ENCODE results near the gene DCLK1.

Gene DCLK1

DNA sequence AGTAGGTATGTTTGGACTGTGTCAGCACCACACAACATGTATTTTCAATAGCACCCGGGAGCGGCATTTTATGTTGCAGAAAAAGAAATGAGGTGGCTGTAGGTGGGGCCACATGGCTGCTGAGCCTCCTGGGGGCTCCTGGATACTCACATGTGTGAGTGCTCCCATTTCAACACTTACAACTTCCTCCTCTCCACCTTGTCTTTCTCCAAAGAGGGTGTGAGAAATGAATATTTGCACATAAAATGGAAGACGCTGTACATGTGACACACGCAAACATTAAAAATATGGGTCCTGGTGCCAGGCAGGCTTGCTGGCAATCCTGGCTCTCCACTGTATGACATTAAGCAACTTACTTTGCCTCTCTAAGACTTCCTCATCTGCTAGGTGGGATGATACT lies 222.1 kb downstream of the DCLK1 start:
- no peak for DNase-seq (ENCODE audit: low read depth in 1 of 2, low spot score in 1 of 2)

DNA sequence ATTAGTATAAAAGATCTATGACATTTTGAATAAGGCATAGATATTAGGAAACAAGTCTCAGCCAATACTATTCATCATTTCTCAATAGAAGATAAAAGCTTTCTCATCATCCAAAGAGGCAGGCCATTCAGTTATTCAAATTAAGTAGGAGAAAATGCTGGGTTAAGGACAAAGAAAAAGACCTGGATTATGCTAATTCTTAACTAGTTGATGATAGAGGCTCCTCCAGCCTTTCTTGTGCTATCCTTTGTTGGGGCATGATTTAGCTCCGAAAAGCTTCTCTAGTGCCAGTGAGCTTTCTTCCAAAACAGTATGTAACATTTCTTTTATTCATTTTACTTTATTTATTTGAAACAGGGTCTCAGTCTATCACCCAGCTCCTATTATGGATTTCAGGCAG lies 223.0 kb downstream of the DCLK1 start:
- DNase-seq (ENCODE audit: low read depth in 1 of 2, low spot score in 1 of 2): no peak

DNA sequence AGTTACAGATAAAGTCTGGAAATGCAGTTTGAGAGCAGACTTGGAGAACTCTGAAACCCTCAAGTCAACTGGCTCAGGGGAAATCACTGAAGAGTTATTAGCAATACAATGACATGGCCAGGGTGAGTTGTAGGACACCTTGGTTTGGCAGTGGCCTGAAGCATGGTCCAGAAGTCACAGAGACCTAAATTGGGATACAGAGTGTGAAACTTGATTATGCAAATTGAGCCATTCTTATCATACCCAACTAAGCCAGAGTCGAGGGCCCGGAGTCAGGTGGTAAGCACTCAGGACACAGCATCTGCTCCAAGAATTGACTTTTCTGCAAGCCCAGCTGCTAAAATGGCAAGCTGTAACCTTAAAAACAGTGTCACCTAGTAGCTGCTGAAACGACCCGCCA lies 224.5 kb downstream of the DCLK1 start:
- no peak for DNase-seq (ENCODE audit: low read depth in 1 of 2, low spot score in 1 of 2)

DNA sequence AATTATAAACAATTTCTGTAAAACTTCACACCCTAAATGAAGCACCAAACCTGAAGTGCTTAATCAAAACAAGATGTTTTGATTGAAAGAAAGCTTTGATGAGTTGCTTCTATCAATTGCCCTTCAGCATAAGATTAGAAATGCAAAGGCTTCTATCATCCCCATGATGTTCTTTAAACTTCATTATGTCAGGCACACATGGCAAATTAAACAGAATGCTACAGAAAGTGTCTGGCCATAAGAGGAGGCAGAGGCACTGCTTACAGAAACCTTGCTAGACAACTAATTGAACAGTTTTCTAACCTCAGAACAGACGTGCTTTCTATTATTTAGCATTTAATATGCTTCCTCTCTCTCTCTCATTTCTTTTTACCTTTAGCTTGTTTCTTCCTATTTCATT lies 228.1 kb downstream of the DCLK1 start:
- no peak for DNase-seq (ENCODE audit: low read depth in 1 of 2, low spot score in 1 of 2)

DNA sequence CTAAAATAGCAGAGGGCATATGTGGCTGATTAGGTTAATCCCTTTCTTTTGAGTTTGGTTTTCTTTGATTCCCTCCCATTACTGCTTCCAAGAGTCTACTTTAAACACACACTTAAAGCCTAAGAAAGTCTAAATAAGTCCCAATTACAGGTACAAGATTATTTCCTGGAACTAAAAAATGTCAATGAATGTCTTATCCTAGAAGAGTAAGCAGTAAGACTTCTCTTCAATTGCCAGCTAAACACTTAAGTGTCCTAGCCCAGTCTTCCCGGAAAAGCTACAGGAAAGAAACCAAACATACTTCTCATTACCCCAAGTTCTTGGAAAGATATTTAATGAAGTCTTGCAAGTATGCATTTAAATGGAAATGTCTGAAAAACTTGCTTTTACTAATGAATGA lies 233.1 kb downstream of the DCLK1 start:
- no peak for DNase-seq (ENCODE audit: low read depth in 1 of 2, low spot score in 1 of 2)

DNA sequence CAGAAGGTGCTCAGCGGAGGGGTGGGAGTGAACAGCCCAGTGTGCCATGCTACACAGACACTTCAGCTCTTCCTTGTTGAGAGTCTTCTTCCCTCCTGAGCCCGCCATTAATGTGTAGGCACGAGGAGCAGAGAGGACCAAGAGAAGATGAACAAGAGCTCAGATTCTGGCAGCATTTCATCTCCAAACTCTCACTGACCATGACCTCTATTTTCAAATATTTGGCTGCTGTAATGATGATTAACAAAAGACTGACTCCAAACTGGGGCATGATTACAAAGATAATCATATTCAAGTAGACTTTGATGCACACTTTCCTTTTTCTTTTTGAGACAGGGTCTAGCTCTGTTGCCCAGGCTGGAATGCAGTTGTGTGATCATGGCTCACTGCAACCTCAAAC lies 236.5 kb downstream of the DCLK1 start:
- DNase-seq (ENCODE audit: low read depth in 1 of 2, low spot score in 1 of 2): no peak

DNA sequence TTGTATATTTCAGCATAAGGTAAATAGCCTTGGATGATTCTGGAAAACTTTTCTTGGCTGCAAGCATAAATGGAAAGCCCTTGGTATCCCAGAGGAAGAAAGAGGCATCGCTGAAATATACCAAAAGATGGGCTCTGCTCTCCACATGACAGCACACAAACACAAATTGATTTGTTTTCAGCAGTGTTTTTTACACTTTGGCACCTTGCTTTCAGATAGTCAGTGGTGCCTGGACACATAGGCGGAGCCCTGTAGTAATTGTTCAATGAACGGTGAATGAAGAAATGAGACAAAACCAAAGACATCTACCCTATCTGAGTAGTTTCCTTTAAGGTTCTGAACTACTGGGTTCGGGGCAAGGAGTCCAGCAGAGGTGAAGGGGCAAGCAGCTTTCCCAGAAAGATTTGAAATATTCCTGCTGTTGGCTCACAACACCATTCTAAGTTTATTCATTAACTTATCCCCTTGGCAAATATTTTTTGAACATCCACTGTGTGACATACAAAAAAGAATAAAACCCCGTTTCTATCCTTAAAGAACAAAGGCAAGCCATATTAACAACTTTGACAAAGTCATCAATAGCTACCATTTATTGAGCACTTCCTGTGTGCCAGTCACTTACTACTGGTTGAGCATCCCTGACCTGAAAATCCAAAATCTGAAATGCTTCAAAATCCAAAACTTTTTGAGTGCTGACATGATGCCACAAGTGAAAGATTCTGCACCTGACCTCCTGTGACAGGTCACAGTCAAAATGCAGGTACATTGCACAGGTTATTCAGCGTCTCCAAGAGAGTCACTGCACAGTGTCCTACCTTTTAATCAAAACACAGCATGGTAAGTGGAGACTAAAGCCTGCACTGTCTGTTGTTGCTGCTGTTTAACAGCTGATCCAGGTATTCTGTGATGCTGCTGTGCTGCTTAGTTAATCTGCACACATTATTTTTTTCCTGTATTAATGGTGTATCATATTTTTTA lies 238.1 kb downstream of the DCLK1 start:
- no peak for DNase-seq (ENCODE audit: low read depth in 1 of 2, low spot score in 1 of 2)

DNA sequence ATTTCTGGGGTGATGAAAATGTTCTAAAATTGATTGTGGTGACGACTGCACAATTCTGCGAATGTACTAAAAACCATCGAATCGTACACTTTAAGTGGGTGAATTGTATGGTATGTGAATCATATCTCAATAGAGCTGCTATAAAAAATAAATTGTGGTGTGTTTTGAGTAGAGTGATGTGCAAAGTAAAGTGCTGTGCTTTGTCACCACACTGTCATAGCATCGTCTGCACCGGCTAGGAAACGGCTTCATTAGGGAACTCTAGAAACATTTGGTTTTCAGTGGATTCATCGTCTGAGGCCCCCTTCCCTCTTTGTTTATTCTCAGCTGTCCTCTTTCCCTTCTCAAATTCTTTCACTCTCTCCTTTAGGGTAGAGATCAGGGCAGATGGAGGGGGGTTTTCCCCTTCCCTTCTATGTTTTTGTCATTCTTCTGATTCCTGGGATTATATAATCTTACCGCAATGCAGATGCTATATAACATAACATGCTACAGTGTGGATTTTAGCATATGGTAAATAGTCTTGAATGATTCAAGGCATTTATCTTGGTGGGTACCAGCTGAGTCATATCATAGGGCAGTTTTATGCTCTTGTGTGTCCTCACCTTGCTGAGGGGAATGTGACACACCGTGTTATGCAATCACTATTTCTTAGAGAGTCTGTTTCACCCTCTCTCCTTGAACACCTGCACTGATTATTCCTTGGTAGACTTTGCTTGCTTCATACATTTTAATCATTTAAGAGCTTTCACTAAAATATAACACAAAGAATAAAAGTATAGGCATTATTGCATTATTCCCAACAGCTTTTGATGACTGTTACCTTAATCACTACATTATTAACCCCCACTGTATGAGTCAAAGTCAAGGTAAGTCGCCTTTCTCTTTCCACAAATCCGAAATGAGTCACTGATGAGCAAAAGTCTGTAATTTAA lies 239.4 kb downstream of the DCLK1 start:
- DNase-seq (ENCODE audit: low read depth in 1 of 2, low spot score in 1 of 2): no peak

DNA sequence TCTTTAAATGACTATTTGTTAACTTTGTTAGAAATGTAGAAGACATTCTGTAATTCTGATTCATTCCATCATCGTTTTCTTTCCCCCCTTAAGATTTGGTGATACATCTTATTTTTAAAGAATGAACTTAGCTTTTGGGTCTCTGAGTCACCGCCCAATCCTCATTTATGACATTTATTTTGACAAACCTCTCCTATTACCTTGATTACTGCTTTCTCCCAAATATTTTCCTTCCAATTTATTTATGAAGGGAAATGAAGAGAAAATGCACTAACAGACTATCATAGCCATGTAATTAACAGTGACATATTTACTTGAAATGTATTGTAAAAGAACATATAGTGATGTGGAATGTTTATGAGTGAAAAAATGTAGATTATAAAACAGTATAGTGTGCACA lies 241.6 kb downstream of the DCLK1 start:
- no peak for DNase-seq (ENCODE audit: low read depth in 1 of 2, low spot score in 1 of 2)

DNA sequence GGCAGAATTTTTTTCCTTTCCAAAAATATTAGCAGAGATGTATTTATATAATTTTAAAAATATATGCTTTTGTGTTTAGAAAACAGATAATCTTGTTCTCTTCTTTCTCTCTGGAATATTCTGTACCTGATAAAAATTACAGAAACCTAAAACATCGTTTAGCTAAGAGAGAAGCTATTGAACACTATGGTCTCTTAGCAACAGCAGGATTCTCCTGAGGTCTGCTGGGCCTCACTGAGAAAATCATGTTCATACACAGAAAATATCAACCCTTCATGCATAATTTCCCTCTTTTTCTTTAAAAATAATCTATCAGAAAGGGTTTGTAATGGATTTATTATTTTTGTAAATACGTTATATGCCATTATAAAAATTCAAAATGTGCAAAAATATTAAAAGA lies 242.2 kb downstream of the DCLK1 start:
- DNase-seq (ENCODE audit: low read depth in 1 of 2, low spot score in 1 of 2): no peak

DNA sequence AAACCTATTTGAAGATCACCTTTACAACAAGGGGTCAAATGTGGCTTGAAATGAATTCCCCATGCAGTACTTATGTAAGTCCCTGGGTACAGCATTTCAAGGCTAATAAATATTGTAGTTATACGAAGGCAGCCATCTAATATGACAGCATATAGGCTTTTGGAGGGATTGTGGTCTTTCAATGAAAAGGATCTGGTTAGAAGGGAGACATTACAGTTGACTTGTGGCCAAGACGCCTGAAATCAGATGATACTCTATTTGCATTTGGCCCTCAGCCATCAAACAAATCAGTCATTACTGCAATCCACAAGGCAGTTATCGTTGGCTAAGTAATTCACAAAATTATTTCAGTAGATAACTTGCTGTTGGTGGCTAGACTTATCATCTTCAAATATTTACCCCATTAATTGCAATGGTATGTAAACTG lies 242.7 kb downstream of the DCLK1 start:
- DNase-seq (ENCODE audit: low read depth in 1 of 2, low spot score in 1 of 2): no peak

DNA sequence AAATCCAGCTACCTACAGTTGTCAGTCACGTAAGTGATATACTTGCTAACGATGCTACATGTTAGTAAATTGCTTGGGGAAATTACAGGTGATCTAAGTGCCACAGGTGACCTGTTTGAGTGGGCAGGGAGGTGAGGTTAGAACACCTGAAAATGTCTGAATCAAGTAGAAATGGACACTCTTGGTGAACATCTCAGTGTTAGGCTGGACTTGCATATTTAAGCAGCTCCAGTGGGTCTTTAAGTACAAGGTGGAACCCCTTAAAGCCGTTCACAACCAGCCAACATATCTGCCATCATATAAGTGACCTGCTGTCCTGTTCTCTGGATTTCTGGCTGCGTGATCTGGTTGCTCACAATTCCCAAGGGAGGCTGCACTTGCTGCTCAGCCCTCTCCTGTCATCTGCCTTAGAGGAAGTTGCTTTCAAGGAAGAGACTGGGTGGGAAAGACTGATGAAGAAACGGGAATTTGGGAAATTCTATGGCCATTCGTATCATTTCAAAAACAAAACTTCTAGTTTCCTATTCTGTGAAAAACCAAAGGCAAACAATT lies 244.0 kb downstream of the DCLK1 start:
- no peak for DNase-seq (ENCODE audit: low read depth in 1 of 2, low spot score in 1 of 2)

DNA sequence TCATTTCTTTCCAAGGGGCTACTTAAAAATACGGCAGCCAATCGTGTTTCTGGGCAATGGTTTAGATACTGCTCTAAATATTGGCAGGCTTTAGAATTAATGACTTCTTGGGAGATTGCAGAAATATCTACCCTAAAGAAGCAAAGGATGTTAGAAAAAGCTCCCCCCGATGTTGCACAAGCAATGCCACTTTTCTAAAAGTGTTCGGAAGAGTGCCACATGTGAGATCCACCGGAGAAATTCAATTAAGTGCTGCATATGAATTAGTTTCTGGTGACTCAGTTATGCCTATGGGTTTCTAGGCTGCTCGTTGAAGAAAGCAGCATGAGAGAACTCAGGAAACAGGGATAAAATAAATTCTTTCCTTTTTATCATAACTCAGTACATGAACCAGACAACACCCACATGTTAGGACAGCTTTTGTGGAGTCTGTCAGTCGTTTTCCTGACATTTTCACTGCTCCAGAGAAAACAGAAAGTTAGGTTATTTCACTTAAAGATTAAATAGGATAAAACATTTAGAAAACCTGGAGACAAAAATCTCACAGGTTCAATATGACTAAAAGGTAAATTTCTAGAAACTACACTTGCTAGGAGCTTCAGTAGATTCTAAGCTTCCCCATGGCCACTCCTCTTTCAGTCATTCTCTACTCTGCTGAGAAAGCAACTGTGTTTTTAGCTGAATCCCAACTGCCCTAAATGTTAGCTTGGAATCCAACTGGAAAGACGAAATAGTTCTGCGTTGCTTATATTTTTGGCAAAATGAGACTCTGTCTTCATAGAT lies 244.7 kb downstream of the DCLK1 start:
- no peak for DNase-seq (ENCODE audit: low read depth in 1 of 2, low spot score in 1 of 2)

DNA sequence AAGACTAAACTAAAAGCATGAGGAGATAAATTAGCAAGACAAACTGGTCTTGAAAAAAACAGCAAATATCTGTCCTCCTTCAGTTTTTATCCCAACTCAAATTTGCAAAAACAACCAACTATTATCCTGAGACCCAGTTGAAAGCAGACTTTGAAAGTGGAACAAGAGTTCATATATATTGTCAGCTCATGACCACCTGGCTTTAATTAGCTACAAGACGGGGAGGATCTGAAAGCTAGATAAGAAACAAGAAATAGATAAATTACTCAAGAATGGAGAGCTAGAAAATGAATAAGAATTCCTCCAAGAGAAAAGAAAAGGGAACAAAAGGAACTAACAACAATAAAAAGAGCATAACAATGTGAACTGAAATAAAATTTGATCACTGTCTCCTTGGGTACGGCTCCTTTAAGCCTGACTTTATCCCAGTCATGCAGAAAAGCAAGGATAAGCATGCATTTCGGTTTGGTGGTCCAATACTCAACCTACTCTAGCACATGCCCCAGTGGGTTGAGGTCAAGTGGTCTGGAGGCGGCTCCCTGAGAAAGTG lies 246.9 kb downstream of the DCLK1 start:
- DNase-seq (ENCODE audit: low read depth in 1 of 2, low spot score in 1 of 2): no peak

DNA sequence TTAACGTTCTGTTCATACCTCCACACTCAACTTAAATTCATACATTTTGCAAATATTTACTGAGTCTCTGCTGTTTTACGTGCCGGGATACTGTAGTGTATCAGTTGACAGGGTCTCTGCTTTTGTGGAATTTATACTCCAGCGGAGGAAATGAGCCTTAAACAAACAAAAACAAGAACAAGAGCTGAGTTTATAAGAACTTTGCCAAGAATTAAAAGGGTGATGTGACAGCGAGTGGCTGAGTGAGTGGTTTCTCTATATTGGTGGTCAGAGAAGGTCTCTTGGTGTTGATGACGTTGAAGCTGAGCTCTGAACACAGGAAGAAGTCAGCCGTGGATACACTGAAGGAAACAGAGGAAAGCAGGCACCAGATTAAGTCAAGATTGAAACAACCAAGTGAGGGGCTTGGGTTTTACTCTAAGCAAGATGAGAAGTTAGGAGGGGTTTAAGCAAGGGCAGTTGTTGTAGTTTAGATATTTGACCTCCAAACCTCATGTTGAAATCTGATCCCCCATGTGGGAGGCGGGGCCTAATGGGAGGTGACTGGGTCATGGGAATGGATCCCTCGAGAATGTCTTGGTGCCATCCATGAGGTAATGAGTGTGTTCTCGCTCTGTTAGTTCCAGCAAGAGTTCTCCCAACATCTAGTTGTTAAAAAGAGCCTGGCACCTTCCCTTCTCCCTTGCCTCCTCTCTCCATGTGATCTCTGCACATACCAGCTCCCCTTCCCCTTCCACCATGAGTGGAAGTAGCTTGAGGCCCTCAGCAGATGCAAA lies 248.3 kb downstream of the DCLK1 start:
- no peak for DNase-seq (ENCODE audit: low read depth in 1 of 2, low spot score in 1 of 2)

DNA sequence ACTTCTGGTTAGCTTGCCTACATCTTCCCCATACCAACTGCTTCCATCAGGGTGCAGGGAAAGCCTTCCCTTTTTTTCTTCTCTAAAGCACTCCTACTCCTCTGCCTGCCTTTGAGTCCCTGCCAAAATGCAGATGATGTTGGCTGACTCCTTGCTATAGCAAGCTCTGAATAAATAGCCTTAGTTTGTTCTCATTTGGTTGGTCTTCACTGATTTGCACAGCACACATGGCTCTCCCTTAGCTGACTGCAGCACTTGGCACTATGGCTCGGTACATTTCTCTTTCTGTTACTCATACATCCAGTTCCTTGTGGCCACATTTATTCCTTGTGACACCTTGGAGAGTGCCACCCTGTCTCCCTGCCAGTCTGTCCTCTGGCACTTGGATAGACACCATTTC lies 249.8 kb downstream of the DCLK1 start:
- DNase-seq (ENCODE audit: low read depth in 1 of 2, low spot score in 1 of 2): no peak

DNA sequence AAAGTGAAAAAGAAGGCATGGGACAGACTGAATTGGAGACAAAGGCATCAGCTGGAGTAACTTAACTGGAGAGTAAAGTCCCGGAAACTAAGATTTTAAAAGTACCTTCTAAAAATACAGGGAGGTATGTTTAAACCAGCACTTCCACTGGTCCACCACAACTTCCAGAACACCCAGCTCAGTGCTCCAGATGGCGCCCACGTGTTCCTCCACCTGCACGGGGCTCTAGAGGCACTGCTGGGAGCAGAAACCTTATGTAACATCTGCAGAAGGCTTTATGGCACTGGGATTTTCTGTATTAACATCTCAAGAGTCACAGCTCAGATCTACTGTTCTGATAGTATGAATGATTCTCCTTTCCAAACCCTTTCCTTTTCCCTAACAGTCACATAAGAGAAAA lies 252.1 kb downstream of the DCLK1 start:
- no peak for DNase-seq (ENCODE audit: low read depth in 1 of 2, low spot score in 1 of 2)

DNA sequence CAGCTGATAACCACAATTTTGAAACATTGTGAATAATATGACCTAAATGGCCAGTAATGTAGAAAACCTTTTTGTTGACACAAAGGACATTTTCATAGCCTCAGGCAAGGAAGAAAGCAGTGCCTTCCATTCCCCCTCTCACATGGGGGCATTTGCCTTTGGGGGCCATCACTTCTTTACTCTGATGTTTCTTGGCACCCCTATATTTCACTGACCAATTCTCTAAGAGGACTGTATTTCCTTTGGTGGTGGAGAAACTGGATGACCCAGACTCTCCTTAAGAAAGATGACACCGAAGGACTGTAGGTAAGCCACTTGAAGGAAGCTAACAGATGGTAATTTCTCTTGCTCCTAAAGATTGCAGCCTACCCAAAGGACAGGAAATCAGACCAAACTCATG lies 254.6 kb downstream of the DCLK1 start:
- no peak for DNase-seq (ENCODE audit: low read depth in 1 of 2, low spot score in 1 of 2)

DNA sequence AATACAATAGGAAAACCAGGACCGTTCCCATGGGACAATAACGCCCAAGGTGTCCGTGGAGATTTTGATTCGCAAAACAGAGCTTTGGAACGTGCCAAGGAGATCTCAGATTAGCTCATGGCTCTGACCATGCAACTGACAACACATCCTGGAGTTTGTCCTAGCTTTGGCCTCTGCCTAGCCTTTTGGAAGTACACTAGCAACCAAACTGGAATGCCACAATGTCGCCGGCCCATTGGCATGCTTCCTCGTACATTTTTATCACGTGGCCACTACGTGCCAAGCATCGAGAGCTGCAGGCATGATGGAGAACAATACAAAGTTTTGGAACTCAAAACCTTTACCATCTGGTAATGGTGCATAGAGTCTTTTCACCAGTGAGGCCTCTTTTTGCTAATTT lies 256.5 kb downstream of the DCLK1 start:
- DNase-seq (ENCODE audit: low read depth in 1 of 2, low spot score in 1 of 2): no peak

DNA sequence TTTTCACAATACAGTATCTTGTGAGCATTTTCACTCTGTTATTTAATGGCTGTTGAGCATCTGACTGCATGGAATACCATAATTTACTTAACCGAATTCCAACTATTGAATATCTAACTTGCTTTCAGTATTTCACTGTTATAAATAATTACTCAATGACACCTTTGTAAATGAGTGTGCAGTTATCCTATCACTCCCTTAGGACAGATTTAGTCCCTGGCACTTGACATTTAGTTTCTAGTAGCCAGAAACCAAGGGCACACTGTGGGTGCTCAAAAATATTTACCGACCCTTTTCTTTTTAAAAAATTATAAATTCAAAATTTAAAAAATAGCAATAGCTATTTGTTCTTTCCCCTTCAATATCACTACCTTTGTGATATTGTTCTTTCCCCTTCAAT lies 258.8 kb downstream of the DCLK1 start:
- no peak for DNase-seq (ENCODE audit: low read depth in 1 of 2, low spot score in 1 of 2)
